SU-DHL-6 (cell line): Measurements from ENCODE around the gene RHOG.
"Not testable (repeated sequence)": the region's sequence is repeated elsewhere in the genome, so short reads cannot be mapped to it uniquely, and the experiment has no call there.

Experiments
- H2AFZ ChIP-seq: fragments of 200-600 bp; sonication (generic); 2 replicates; pipeline ENCODE4 v1.6.1; 2014; ENCODE audit warnings: low read depth, mild to moderate bottlenecking, moderate library complexity, mixed read lengths, antibody characterized with exemption, low read length; ENCODE audit not compliant: severe bottlenecking
- H3F3A ChIP-seq: fragments of 200-600 bp; shearing (Covaris generic); 2 replicates; pipeline ENCODE4 v1.6.0; 2016; ENCODE audit warnings: antibody characterized with exemption, mild to moderate bottlenecking; ENCODE audit not compliant: insufficient read depth
- H3K27ac ChIP-seq: fragments of 200-600 bp; sonication (generic); 2 replicates; pipeline ENCODE4 v1.5.1; 2016; ENCODE audit warnings: low read depth, mild to moderate bottlenecking, low read length, moderate library complexity, mixed read lengths
- H3K27me3 ChIP-seq: fragments of 200-600 bp; sonication (generic), shearing (Covaris generic); 2 replicates; pipeline ENCODE4 v1.6.0; 2014; ENCODE audit warnings: mild to moderate bottlenecking, low read length
- H3K36me3 ChIP-seq: fragments of 200-600 bp; sonication (generic); 2 replicates; pipeline ENCODE4 v1.6.1; 2014; ENCODE audit warnings: mild to moderate bottlenecking, low read length, mixed read lengths
- H3K4me2 ChIP-seq: fragments of 300-600, 200-600 bp; shearing (Covaris generic), sonication (generic); 2 replicates; pipeline ENCODE4 v1.6.0; 2014; ENCODE audit warnings: low read length, low read depth, mild to moderate bottlenecking; ENCODE audit not compliant: poor library complexity, severe bottlenecking
- H3K4me3 ChIP-seq: fragments of 200-600 bp; sonication (generic); 2 replicates; pipeline ENCODE4 v1.5.1; 2014; ENCODE audit warnings: antibody characterized with exemption, low read length, mild to moderate bottlenecking, mixed read lengths; ENCODE audit not compliant: insufficient read depth, poor library complexity, severe bottlenecking
- H3K79me2 ChIP-seq: fragments of 200-600 bp; sonication (generic); 2 replicates; pipeline ENCODE4 v1.6.1; 2014; ENCODE audit warnings: mild to moderate bottlenecking, low read length, moderate library complexity; ENCODE audit not compliant: insufficient read depth
- H3K9ac ChIP-seq: fragments of 200-600 bp; sonication (generic); 2 replicates; pipeline ENCODE4 v1.7.0; 2014; ENCODE audit warnings: mild to moderate bottlenecking, low read length
- H3K9me2 ChIP-seq: fragments of 200-600 bp; sonication (generic); replicated peaks from 2 replicates; pipeline ENCODE4 v1.6.1; 2014; ENCODE audit warnings: low read length; ENCODE audit not compliant: insufficient read depth
- H3K9me3 ChIP-seq: fragments of 200-600 bp; sonication (generic); 2 replicates; pipeline ENCODE4 v1.6.1; 2014; ENCODE audit warnings: low read length, mixed read lengths; ENCODE audit not compliant: insufficient read depth
- H4K20me1 ChIP-seq: fragments of 200-600 bp; sonication (generic); 2 replicates; pipeline ENCODE4 v1.6.1; 2014; ENCODE audit warnings: low read depth, mild to moderate bottlenecking, antibody characterized with exemption, low read length, moderate library complexity, mixed read lengths
- CTCF ChIP-seq: fragments of 200-600 bp; sonication (generic); IDR thresholded peaks from one replicate; pipeline ENCODE4 v1.5.1; 2017; ENCODE audit warnings: antibody characterized with exemption, mild to moderate bottlenecking, low read length, moderate library complexity; ENCODE audit not compliant: insufficient read depth, poor library complexity, severe bottlenecking
- EZH2phosphoT487 ChIP-seq: fragments of 200-600 bp; sonication (generic), shearing (Covaris generic); conservative IDR thresholded peaks from 2 replicates; pipeline ENCODE4 v1.6.1; 2018; ENCODE audit warnings: mild to moderate bottlenecking, antibody characterized with exemption, low read length, moderate library complexity, mixed read lengths

Gene RHOG

GRCh38 chr11:3817181-3817800, 23.5 kb downstream of the RHOG start:
- TF ChIP-seq CTCF (no peak), EZH2phosphoT487 (no peak)
- no peaks in the 10 kb centered on the region for H3F3A ChIP-seq
- no peak overlapping the region for H2AFZ ChIP-seq
- H3K27ac ChIP-seq: no peak overlapping the region
- H3K79me2 ChIP-seq: no peaks in the 10 kb centered on the region
- H3K9me3 ChIP-seq: no peaks in the 10 kb centered on the region
- no peaks in the 10 kb centered on the region for H3K9me2 ChIP-seq
- no peak overlapping the region for H3K4me2 ChIP-seq
- H4K20me1 ChIP-seq: no peaks in the 10 kb centered on the region
- H3K4me3 ChIP-seq: no peak overlapping the region
- H3K9ac ChIP-seq: no peak overlapping the region
- no peaks in the 10 kb centered on the region for H3K36me3 ChIP-seq
- H3K27me3 ChIP-seq: no peaks in the 10 kb centered on the region

GRCh38 chr11:3816673-3817072, 24.1 kb downstream of the RHOG start:
- no peak overlapping the region for H2AFZ ChIP-seq
- H3K36me3 ChIP-seq: no peaks in the 10 kb centered on the region
- no peak overlapping the region for H3K4me3 ChIP-seq
- H3K9me3 ChIP-seq: no peaks in the 10 kb centered on the region
- H3K27ac ChIP-seq: no peak overlapping the region
- no peaks in the 10 kb centered on the region for H3K9me2 ChIP-seq
- no peak overlapping the region for H3K9ac ChIP-seq
- H3K27me3 ChIP-seq: no peaks in the 10 kb centered on the region
- no peaks in the 10 kb centered on the region for H3F3A ChIP-seq
- TF ChIP-seq EZH2phosphoT487: no peak
- no peak for TF ChIP-seq CTCF
- H3K4me2 ChIP-seq: no peak overlapping the region
- no peaks in the 10 kb centered on the region for H4K20me1 ChIP-seq
- no peaks in the 10 kb centered on the region for H3K79me2 ChIP-seq

GRCh38 chr11:3815845-3816244, 24.9 kb downstream of the RHOG start:
- Histone ChIP-seq H3K4me3 (no peak overlapping the region), H3K36me3 (no peaks in the 10 kb centered on the region), H3K9ac (no peak overlapping the region), H3K9me3 (no peaks in the 10 kb centered on the region), H3K27me3 (no peaks in the 10 kb centered on the region), H3K27ac (no peak overlapping the region), H3K9me2 (no peaks in the 10 kb centered on the region), H3F3A (no peaks in the 10 kb centered on the region), H4K20me1 (no peaks in the 10 kb centered on the region), H2AFZ (no peak overlapping the region), H3K4me2 (no peak overlapping the region), H3K79me2 (no peaks in the 10 kb centered on the region)
- TF ChIP-seq EZH2phosphoT487 (no peak), CTCF (no peak)

- not testable (repeated sequence) for H4K20me1 ChIP-seq, H3K9me3 ChIP-seq, H3K27me3 ChIP-seq, H3K9ac ChIP-seq, H3K4me3 ChIP-seq, H2AFZ ChIP-seq, H3F3A ChIP-seq, H3K27ac ChIP-seq, H3K4me2 ChIP-seq, H3K79me2 ChIP-seq, H3K9me2 ChIP-seq, H3K36me3 ChIP-seq
Observed at GRCh38 chr11:3814832-3815231, 25.9 kb downstream of the RHOG start.
